ENCODE measurements around the gene KDM1A. TPM values are rescaled to one million over a fixed set of nuclear protein-coding genes. Genes with fewer than 3 reads are reported as not detected.

The KDM1A gene
- total and polyA plus RNA-seq, 4 donors: 7.4 to 46.7 (median 21.5) TPM

DNA sequence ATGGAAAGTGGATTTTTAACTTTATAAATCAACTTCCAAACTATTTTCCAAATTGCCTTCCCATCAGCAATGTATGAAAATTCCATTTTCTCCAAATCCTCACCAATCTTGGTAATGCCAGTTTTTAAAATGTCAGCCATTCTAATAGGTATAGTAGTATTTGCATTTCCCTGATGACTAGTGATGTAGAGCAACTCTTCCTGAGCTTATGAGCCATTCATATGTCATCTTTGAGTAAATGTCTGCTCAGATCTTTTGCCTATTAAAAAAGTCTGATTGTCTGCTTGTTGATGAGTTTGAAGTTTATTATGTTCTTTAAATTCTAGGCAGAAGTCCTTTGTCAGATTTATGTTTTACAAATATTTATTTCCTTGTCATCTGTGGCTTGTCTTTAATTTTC is 54.7 kb downstream of the KDM1A start:
- TF ChIP-seq TAF1 (conservative IDR thresholded peaks at IDR 0.05): no peak
- TF ChIP-seq, protein P1, sequence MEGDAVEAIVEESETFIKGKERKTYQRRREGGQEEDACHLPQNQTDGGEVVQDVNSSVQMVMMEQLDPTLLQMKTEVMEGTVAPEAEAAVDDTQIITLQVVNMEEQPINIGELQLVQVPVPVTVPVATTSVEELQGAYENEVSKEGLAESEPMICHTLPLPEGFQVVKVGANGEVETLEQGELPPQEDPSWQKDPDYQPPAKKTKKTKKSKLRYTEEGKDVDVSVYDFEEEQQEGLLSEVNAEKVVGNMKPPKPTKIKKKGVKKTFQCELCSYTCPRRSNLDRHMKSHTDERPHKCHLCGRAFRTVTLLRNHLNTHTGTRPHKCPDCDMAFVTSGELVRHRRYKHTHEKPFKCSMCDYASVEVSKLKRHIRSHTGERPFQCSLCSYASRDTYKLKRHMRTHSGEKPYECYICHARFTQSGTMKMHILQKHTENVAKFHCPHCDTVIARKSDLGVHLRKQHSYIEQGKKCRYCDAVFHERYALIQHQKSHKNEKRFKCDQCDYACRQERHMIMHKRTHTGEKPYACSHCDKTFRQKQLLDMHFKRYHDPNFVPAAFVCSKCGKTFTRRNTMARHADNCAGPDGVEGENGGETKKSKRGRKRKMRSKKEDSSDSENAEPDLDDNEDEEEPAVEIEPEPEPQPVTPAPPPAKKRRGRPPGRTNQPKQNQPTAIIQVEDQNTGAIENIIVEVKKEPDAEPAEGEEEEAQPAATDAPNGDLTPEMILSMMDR (IDR thresholded peaks at IDR 0.05; ENCODE audit: low read depth, low read length, missing input control): no peak
- TF ChIP-seq HNF4G (IDR thresholded peaks at IDR 0.05): no peak
- no peak for TF ChIP-seq SP1 (IDR thresholded peaks at IDR 0.05)
- no peak for TF ChIP-seq HNF4A (conservative IDR thresholded peaks at IDR 0.05)
- TF ChIP-seq, protein P2, sequence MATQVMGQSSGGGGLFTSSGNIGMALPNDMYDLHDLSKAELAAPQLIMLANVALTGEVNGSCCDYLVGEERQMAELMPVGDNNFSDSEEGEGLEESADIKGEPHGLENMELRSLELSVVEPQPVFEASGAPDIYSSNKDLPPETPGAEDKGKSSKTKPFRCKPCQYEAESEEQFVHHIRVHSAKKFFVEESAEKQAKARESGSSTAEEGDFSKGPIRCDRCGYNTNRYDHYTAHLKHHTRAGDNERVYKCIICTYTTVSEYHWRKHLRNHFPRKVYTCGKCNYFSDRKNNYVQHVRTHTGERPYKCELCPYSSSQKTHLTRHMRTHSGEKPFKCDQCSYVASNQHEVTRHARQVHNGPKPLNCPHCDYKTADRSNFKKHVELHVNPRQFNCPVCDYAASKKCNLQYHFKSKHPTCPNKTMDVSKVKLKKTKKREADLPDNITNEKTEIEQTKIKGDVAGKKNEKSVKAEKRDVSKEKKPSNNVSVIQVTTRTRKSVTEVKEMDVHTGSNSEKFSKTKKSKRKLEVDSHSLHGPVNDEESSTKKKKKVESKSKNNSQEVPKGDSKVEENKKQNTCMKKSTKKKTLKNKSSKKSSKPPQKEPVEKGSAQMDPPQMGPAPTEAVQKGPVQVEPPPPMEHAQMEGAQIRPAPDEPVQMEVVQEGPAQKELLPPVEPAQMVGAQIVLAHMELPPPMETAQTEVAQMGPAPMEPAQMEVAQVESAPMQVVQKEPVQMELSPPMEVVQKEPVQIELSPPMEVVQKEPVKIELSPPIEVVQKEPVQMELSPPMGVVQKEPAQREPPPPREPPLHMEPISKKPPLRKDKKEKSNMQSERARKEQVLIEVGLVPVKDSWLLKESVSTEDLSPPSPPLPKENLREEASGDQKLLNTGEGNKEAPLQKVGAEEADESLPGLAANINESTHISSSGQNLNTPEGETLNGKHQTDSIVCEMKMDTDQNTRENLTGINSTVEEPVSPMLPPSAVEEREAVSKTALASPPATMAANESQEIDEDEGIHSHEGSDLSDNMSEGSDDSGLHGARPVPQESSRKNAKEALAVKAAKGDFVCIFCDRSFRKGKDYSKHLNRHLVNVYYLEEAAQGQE (IDR thresholded peaks at IDR 0.05): no peak
- TF ChIP-seq, protein P3, sequence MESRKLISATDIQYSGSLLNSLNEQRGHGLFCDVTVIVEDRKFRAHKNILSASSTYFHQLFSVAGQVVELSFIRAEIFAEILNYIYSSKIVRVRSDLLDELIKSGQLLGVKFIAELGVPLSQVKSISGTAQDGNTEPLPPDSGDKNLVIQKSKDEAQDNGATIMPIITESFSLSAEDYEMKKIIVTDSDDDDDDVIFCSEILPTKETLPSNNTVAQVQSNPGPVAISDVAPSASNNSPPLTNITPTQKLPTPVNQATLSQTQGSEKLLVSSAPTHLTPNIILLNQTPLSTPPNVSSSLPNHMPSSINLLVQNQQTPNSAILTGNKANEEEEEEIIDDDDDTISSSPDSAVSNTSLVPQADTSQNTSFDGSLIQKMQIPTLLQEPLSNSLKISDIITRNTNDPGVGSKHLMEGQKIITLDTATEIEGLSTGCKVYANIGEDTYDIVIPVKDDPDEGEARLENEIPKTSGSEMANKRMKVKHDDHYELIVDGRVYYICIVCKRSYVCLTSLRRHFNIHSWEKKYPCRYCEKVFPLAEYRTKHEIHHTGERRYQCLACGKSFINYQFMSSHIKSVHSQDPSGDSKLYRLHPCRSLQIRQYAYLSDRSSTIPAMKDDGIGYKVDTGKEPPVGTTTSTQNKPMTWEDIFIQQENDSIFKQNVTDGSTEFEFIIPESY (IDR thresholded peaks at IDR 0.05): no peak
- TF ChIP-seq RXRA (IDR thresholded peaks at IDR 0.05): no peak
- no peak overlapping the region for H3K9ac ChIP-seq (ENCODE audit: low read depth in 1 of 2, low read length in 2 of 2)
- H3K27ac ChIP-seq (ENCODE audit: low read depth in 1 of 2, low read length in 2 of 2): no peak overlapping the region
- no peak overlapping the region for H3K4me3 ChIP-seq (ENCODE audit: low read depth in 1 of 3, low read length in 3 of 3)
- no peak for DNase-seq (ENCODE audit: low spot score)
- H3K27me3 ChIP-seq (ENCODE audit: control insufficient read depth in 4 of 4, insufficient read depth in 4 of 4, low read length in 3 of 4): no peaks in the 10 kb centered on the region
- H3K36me3 ChIP-seq (ENCODE audit: control insufficient read depth in 4 of 4, insufficient read depth in 3 of 4, low read depth in 1 of 4, low read length in 3 of 4): peaks cover 9 to 46% (median 29%) of the 10 kb centered on the region in 4 donors
- H3K4me1 ChIP-seq (ENCODE audit: control insufficient read depth in 4 of 4, insufficient read depth in 4 of 4, low read length in 3 of 4): no peaks in the 10 kb centered on the region
- H3K9me3 ChIP-seq (ENCODE audit: control insufficient read depth in 4 of 4, low read length in 3 of 4): no peaks in the 10 kb centered on the region

DNA sequence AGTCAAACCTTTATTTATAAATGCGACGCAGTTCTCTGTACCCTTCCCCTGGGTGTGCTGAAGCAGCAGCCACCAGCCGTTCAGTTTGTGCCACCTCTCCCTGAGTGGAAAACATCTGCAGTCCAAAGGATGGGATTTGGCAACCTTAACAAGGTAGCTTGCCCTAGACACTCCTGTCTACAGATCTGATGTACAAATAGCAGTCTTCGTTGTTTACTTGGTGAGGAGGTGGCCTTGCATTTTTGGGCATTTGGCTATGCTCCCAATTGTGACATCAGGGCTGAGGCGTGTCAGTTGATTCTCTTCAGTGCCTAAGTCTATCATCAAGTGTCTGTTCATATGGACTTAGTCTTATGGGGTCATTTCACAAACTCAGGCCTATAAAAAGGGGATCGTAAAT is 59.8 kb downstream of the KDM1A start:
- Histone ChIP-seq H3K27ac (ENCODE audit: low read depth in 1 of 2, low read length in 2 of 2) (no peak overlapping the region), H3K4me1 (ENCODE audit: control insufficient read depth in 4 of 4, insufficient read depth in 4 of 4, low read length in 3 of 4) (peaks cover 0 to 2% (median 0%) of the 10 kb centered on the region in 4 donors), H3K9ac (ENCODE audit: low read depth in 1 of 2, low read length in 2 of 2) (no peak overlapping the region), H3K9me3 (ENCODE audit: control insufficient read depth in 4 of 4, low read length in 3 of 4) (no peaks in the 10 kb centered on the region), H3K36me3 (ENCODE audit: control insufficient read depth in 4 of 4, insufficient read depth in 3 of 4, low read depth in 1 of 4, low read length in 3 of 4) (peaks cover 12 to 65% (median 42%) of the 10 kb centered on the region in 4 donors), H3K27me3 (ENCODE audit: control insufficient read depth in 4 of 4, insufficient read depth in 4 of 4, low read length in 3 of 4) (no peaks in the 10 kb centered on the region), H3K4me3 (ENCODE audit: low read depth in 1 of 3, low read length in 3 of 3) (no peak overlapping the region)
- TF ChIP-seq HNF4G (IDR thresholded peaks at IDR 0.05) (no peak), HNF4A (conservative IDR thresholded peaks at IDR 0.05) (peak in 1 of 2 donors; percentile 39), FOXA2 (IDR thresholded peaks at IDR 0.05) (no peak)
- no peak for DNase-seq (ENCODE audit: low spot score)
- 88% methylated on average over 6 of the region's 6 CpGs for WGBS

DNA sequence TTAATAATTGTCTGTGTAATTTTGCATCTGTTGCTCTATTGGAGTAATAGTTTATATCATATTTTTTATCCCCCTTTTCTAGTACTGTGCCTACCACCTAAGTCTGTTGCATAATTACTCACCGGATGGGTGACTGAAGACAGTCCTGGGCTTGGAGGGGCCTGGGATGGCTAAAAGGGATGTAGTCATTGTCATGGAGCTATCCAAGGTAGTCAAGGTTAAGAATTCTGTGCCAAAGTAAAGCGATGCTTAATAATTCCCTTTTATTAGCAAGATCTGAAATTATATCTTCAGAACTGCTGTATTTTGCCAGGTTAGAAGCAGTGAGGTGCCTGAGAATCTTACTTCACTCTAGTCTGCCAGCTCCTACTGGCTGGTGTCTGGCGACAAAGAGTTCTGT is 61.6 kb downstream of the KDM1A start:
- no peaks in the 10 kb centered on the region for H3K9me3 ChIP-seq (ENCODE audit: control insufficient read depth in 4 of 4, low read length in 3 of 4)
- H3K27me3 ChIP-seq (ENCODE audit: control insufficient read depth in 4 of 4, insufficient read depth in 4 of 4, low read length in 3 of 4): no peaks in the 10 kb centered on the region
- peaks cover 0 to 3% (median 0%) of the 10 kb centered on the region in 4 donors for H3K4me1 ChIP-seq (ENCODE audit: control insufficient read depth in 4 of 4, insufficient read depth in 4 of 4, low read length in 3 of 4)
- no peak overlapping the region for H3K9ac ChIP-seq (ENCODE audit: low read depth in 1 of 2, low read length in 2 of 2)
- 98% methylated on average over 3 of the region's 3 CpGs for WGBS
- TF ChIP-seq SP1 (IDR thresholded peaks at IDR 0.05) (no peak), RAD21 (IDR thresholded peaks at IDR 0.05) (no peak), RXRA (IDR thresholded peaks at IDR 0.05) (no peak), TAF1 (conservative IDR thresholded peaks at IDR 0.05) (no peak), HNF4G (IDR thresholded peaks at IDR 0.05) (no peak)
- TF ChIP-seq, protein P4, sequence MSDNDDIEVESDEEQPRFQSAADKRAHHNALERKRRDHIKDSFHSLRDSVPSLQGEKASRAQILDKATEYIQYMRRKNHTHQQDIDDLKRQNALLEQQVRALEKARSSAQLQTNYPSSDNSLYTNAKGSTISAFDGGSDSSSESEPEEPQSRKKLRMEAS (IDR thresholded peaks at IDR 0.05): no peak
- DNase-seq (ENCODE audit: low spot score): no peak
- H3K4me3 ChIP-seq (ENCODE audit: low read depth in 1 of 3, low read length in 3 of 3): no peak overlapping the region
- no peak overlapping the region for H3K27ac ChIP-seq (ENCODE audit: low read depth in 1 of 2, low read length in 2 of 2)
- peaks cover 12 to 71% (median 43%) of the 10 kb centered on the region in 4 donors for H3K36me3 ChIP-seq (ENCODE audit: control insufficient read depth in 4 of 4, insufficient read depth in 3 of 4, low read depth in 1 of 4, low read length in 3 of 4)
